Measurements from ENCODE around the gene SEMA4D. TPM values are rescaled to one million over a fixed set of nuclear protein-coding genes. Genes with fewer than 3 reads are reported as not detected.
A peak's percentile ranks its signal among the peaks of the same experiment; 100 is the strongest.

Gene SEMA4D
- polyA plus RNA-seq, 1 donor from 2014 or later = 34.0 TPM

DNA sequence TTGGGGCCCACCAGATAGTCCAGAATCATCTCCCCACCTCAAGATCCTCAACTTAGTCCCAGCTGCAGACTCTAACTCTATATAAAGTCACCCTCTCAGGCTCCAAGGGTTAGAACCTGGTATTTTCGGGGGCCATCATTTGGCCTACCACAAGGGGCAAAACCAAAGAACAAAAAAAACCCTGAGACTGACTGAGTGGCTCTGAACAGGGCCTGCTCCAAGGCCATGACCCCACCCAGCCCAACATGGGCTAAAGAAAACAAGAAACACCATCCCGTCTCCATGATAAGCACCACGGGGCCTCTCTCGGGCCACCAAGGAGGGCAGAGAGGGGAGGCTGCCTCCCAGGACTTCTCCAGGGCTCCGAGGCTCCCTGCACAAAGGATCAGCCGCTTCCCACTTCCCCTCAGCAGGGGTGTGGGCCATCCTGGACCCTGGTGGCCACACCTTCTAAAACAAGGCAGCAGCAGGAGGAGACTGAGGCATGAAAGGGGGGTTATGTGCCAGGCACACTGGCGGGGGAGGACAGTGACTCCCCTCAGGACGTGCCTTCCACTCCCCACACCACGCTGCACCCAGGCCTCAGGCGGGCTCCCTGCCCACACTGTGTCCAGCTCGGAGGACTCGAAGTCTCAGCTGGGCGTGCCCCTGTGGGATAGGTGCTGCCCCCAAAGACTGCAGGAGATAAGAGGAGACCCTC, 51.5 kb downstream of the SEMA4D start:
- Histone ChIP-seq H3K27ac (ENCODE audit: low read length) (peak overlapping the region; percentile 84), H4K20me1 (ENCODE audit: insufficient read depth) (no peaks in the 10 kb centered on the region), H3K36me3 (ENCODE audit: insufficient read depth, low read length) (no peaks in the 10 kb centered on the region), H3K4me2 (ENCODE audit: low read length) (no peak overlapping the region), H3K9me2 (ENCODE audit: insufficient read depth, low read length) (no peaks in the 10 kb centered on the region), H3K27me3 (ENCODE audit: insufficient read depth, low read depth, low read length) (no peaks in the 10 kb centered on the region), H3K79me2 (replicated peaks; ENCODE audit: insufficient read depth, low read length) (peaks cover 25% of the 10 kb centered on the region), H3F3A (ENCODE audit: insufficient read depth, low read length, poor library complexity, severe bottlenecking) (no peaks in the 10 kb centered on the region), H3K9me3 (ENCODE audit: low read length) (no peaks in the 10 kb centered on the region), H3K9ac (ENCODE audit: low read length) (no peak overlapping the region), H3K4me3 (ENCODE audit: low read length) (no peak overlapping the region), H2AFZ (ENCODE audit: low read depth, low read length) (no peak overlapping the region)
- TF ChIP-seq, protein P1, sequence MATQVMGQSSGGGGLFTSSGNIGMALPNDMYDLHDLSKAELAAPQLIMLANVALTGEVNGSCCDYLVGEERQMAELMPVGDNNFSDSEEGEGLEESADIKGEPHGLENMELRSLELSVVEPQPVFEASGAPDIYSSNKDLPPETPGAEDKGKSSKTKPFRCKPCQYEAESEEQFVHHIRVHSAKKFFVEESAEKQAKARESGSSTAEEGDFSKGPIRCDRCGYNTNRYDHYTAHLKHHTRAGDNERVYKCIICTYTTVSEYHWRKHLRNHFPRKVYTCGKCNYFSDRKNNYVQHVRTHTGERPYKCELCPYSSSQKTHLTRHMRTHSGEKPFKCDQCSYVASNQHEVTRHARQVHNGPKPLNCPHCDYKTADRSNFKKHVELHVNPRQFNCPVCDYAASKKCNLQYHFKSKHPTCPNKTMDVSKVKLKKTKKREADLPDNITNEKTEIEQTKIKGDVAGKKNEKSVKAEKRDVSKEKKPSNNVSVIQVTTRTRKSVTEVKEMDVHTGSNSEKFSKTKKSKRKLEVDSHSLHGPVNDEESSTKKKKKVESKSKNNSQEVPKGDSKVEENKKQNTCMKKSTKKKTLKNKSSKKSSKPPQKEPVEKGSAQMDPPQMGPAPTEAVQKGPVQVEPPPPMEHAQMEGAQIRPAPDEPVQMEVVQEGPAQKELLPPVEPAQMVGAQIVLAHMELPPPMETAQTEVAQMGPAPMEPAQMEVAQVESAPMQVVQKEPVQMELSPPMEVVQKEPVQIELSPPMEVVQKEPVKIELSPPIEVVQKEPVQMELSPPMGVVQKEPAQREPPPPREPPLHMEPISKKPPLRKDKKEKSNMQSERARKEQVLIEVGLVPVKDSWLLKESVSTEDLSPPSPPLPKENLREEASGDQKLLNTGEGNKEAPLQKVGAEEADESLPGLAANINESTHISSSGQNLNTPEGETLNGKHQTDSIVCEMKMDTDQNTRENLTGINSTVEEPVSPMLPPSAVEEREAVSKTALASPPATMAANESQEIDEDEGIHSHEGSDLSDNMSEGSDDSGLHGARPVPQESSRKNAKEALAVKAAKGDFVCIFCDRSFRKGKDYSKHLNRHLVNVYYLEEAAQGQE (IDR thresholded peaks at IDR 0.05; ENCODE audit: borderline replicate concordance) = no peak
- no peak for TF ChIP-seq TAF1 (IDR thresholded peaks at IDR 0.05; ENCODE audit: low read depth)
- no peak for TF ChIP-seq MXI1 (conservative IDR thresholded peaks at IDR 0.05; ENCODE audit: poor library complexity, severe bottlenecking)
- TF ChIP-seq EP300 (conservative IDR thresholded peaks at IDR 0.05; ENCODE audit: poor library complexity, severe bottlenecking) = no peak
- TF ChIP-seq RAD21 (conservative IDR thresholded peaks at IDR 0.05) = no peak
- no peak for TF ChIP-seq POLR2AphosphoS5 (IDR thresholded peaks at IDR 0.05)
- no peak for TF ChIP-seq SMC3 (conservative IDR thresholded peaks at IDR 0.05; ENCODE audit: poor library complexity)
- TF ChIP-seq, protein P2, sequence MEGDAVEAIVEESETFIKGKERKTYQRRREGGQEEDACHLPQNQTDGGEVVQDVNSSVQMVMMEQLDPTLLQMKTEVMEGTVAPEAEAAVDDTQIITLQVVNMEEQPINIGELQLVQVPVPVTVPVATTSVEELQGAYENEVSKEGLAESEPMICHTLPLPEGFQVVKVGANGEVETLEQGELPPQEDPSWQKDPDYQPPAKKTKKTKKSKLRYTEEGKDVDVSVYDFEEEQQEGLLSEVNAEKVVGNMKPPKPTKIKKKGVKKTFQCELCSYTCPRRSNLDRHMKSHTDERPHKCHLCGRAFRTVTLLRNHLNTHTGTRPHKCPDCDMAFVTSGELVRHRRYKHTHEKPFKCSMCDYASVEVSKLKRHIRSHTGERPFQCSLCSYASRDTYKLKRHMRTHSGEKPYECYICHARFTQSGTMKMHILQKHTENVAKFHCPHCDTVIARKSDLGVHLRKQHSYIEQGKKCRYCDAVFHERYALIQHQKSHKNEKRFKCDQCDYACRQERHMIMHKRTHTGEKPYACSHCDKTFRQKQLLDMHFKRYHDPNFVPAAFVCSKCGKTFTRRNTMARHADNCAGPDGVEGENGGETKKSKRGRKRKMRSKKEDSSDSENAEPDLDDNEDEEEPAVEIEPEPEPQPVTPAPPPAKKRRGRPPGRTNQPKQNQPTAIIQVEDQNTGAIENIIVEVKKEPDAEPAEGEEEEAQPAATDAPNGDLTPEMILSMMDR (IDR thresholded peaks at IDR 0.05; ENCODE audit: poor library complexity, severe bottlenecking) = no peak
- TF ChIP-seq EZH2 (IDR thresholded peaks at IDR 0.05; ENCODE audit: borderline replicate concordance, insufficient read depth, low read length, poor library complexity, severe bottlenecking) = no peak

DNA sequence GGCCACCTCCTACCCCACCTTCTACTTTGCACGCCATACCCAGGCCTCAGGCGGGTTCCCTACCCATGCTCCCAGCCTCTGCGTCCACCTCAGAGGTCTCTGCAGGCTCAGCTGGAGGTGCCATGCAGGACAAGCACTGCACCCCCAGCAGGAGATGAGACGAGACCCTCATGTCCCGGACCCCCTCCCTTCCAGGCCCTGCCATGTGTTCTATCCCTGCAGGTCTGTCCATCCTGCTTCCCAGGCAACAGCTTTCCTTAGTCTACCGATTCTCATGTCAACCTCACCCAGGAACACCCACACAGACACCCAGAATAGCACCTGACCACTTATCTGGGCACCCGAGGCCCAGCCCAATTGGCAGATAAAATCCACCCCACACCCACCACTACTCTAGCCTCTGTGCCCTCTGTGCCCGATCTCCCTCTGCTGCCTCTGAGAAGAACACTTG, 52.1 kb downstream of the SEMA4D start:
- H4K20me1 ChIP-seq (ENCODE audit: insufficient read depth) = no peaks in the 10 kb centered on the region
- H3K27me3 ChIP-seq (ENCODE audit: insufficient read depth, low read depth, low read length) = no peaks in the 10 kb centered on the region
- H3K36me3 ChIP-seq (ENCODE audit: insufficient read depth, low read length) = no peaks in the 10 kb centered on the region
- no peaks in the 10 kb centered on the region for H3K9me2 ChIP-seq (ENCODE audit: insufficient read depth, low read length)
- TF ChIP-seq EZH2 (IDR thresholded peaks at IDR 0.05; ENCODE audit: borderline replicate concordance, insufficient read depth, low read length, poor library complexity, severe bottlenecking) (no peak), RAD21 (conservative IDR thresholded peaks at IDR 0.05) (no peak), SMC3 (conservative IDR thresholded peaks at IDR 0.05; ENCODE audit: poor library complexity) (no peak), MXI1 (conservative IDR thresholded peaks at IDR 0.05; ENCODE audit: poor library complexity, severe bottlenecking) (no peak), EP300 (conservative IDR thresholded peaks at IDR 0.05; ENCODE audit: poor library complexity, severe bottlenecking) (no peak), POLR2AphosphoS5 (IDR thresholded peaks at IDR 0.05) (no peak), TAF1 (IDR thresholded peaks at IDR 0.05; ENCODE audit: low read depth) (no peak)
- TF ChIP-seq, protein P2 (IDR thresholded peaks at IDR 0.05; ENCODE audit: poor library complexity, severe bottlenecking) = no peak
- TF ChIP-seq, protein P1 (IDR thresholded peaks at IDR 0.05; ENCODE audit: borderline replicate concordance) = no peak
- no peak overlapping the region for H3K4me2 ChIP-seq (ENCODE audit: low read length)
- H3K4me3 ChIP-seq (ENCODE audit: low read length) = no peak overlapping the region
- H3K79me2 ChIP-seq (replicated peaks; ENCODE audit: insufficient read depth, low read length) = peaks cover 21% of the 10 kb centered on the region
- no peak overlapping the region for H2AFZ ChIP-seq (ENCODE audit: low read depth, low read length)
- no peaks in the 10 kb centered on the region for H3K9me3 ChIP-seq (ENCODE audit: low read length)
- H3K9ac ChIP-seq (ENCODE audit: low read length) = peak overlapping the region; percentile 15
- H3K27ac ChIP-seq (ENCODE audit: low read length) = peak overlapping the region; percentile 84
- H3F3A ChIP-seq (ENCODE audit: insufficient read depth, low read length, poor library complexity, severe bottlenecking) = no peaks in the 10 kb centered on the region
